GM12892 (cell line): ENCODE measurements around the gene DEFB131A.
"Not testable (repeated sequence)": the region's sequence is repeated elsewhere in the genome, so short reads cannot be mapped to it uniquely, and the experiment has no call there.

Source experiments
- POLR2A ChIP-seq: IDR thresholded peaks from 2 replicates; pipeline ENCODE4 v1.6.1; 2011; ENCODE audit warnings: low read depth, low read length, control low read depth
- POLR2AphosphoS5 ChIP-seq: IDR thresholded peaks from 2 replicates; pipeline ENCODE4 v1.6.1; 2011; ENCODE audit warnings: low read depth, low read length, control low read depth

DNA sequence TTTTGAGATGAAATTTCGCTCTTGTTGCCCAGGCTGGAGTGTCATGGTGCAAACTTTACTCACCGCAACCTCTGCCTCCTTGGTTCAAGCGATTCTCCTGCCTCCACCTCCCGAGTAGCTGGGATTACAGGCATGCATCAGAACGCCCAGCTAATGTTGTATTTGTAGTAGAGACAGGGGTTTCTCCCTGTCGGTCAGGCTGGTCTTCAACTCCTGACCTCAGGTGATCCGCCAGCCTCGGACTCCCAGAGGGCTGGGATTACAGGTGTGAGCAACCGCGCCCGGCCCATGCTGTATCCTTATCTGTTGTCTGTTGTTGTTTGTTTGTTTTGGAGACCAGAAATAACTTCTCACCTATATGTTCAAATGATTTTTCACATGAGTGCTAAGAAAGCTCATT is 42.7 kb downstream of the DEFB131A start:
- TF ChIP-seq POLR2AphosphoS5, POLR2A: not testable (repeated sequence)
